Upper lobe of left lung (tissue), 6 donors: ENCODE results near the gene LRP1B. TPM values are rescaled to one million over a fixed set of nuclear protein-coding genes. Genes with fewer than 3 reads are reported as not detected.

ENCODE experiments used
- ATAC-seq, 2 donors: fragments of 200-7000 bp; cut with Tn5 transposase; one replicate each; pipeline ENCODE4 v1.9.1; 2022; ENCODE audit warnings: mild to moderate bottlenecking in 2 of 2, moderate library complexity in 2 of 2; ENCODE audit not compliant: low FRiP score in 2 of 2
- DNase-seq, 2 donors: peaks; one replicate each; pipeline ENCODE4 v3.0.0-alpha.2; 2019 to 2020
- H3K27ac ChIP-seq, 4 donors: fragments of 200-600 bp; sonication (generic); one replicate each; pipeline ENCODE4 v1.5.1; 2016 to 2019
- H3K27me3 ChIP-seq, 4 donors: fragments of 200-600 bp; sonication (generic); one replicate each; pipeline ENCODE4 v1.5.1; 2017 to 2019
- H3K36me3 ChIP-seq, 4 donors: fragments of 200-600 bp; sonication (generic); one replicate each; pipeline ENCODE4 v1.5.1; 2016 to 2019
- H3K4me1 ChIP-seq, 4 donors: fragments of 200-600 bp; sonication (generic); one replicate each; pipeline ENCODE4 v1.5.1; 2018 to 2019
- H3K4me3 ChIP-seq, 4 donors: fragments of 200-600 bp; sonication (generic); one replicate each; pipeline ENCODE4 v1.5.1; 2017 to 2019; ENCODE audit warnings: mild to moderate bottlenecking in 2 of 4, moderate library complexity in 1 of 4
- H3K9me3 ChIP-seq, 4 donors: fragments of 200-600 bp; sonication (generic); one replicate each; pipeline ENCODE4 v1.5.1; 2018 to 2019
- EP300 ChIP-seq, 4 donors: sonication (generic); formaldehyde crosslinking; IDR thresholded peaks; one replicate each; pipeline ENCODE4 v1.5.1; 2017; ENCODE audit warnings: antibody characterized with exemption in 4 of 4, control low read depth in 2 of 4
- POLR2A ChIP-seq, 4 donors: fragments of 450-650 bp; IDR thresholded peaks; one replicate each; pipeline ENCODE4 v1.5.1; 2016 to 2017; ENCODE audit warnings: antibody characterized with exemption in 4 of 4, mild to moderate bottlenecking in 2 of 4
- POLR2AphosphoS5 ChIP-seq, 2 donors: sonication (generic); formaldehyde crosslinking; IDR thresholded peaks; one replicate each; pipeline ENCODE4 v1.5.1; 2017; ENCODE audit warnings: antibody characterized with exemption in 2 of 2
- WGBS, 2 donors: methylation state at CpG; one replicate each; pipeline ENCODE4 v1.1.5; 2017 to 2018; 5-methylcytosine and 5-hydroxymethylcytosine counted together
- total RNA-seq, 6 donors: library from RNA; depleted of rRNA in 4 of 6; stranded (reverse); fragments of >200 nt in 4 of 6; gene quantifications; one replicate each; pipeline versions ENCODE4 v1.1.0 to v1.2.1, GENCODE V29; 2016 to 2021
- TF ChIP-seq, protein P1 (sequence below), 6 experiments: fragments of 450-650 bp in 4 of 6; fragments of 200-600 bp in 2 of 6; sonication (generic) in 2 of 6; IDR thresholded peaks; one replicate each; pipeline ENCODE4 v1.5.1; 2016 to 2019; ENCODE audit warnings: antibody characterized with exemption in 6 of 6
- donor health status: DM: no; HTN: no; CAD: no; lungs with moderate emphysema.
- donor health status: DM: no; HTN: yes; CAD: no; lungs with severe emphysema.

Gene LRP1B
- total RNA-seq, 6 donors from 2014 or later, result under 0.01 to 0.46 (median 0.11) TPM

DNA sequence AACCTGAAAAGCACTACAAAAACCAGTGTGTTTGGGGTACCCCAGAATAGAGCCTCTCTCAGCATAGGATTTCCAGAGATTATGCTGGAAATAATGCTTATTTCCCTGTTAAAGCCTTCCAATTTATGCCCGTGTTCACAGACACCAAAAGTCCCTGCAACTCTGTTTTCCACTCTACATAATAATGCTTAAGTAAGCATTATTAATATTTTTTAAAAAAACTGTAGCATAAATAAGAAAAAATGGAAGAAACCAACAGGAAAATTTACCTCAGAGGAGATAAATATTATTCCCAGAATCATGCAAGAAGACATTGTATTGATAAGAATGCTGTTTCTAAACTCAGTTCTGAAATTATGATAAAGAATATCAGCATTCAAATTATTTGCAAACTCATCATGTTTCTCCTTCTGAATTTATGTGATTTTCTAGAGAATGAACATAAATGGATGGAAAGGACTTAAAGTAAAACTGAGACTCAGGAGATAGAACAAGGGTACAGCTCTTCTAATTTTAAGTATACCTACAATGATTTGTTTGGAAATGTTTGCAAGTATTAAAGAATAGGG, 241.7 kb downstream of the LRP1B start:
- Histone ChIP-seq H3K4me1 (no peaks in the 10 kb centered on the region), H3K9me3 (no peaks in the 10 kb centered on the region), H3K36me3 (no peaks in the 10 kb centered on the region), H3K4me3 (no peak overlapping the region), H3K27ac (no peak overlapping the region), H3K27me3 (no peaks in the 10 kb centered on the region)
- no peak for TF ChIP-seq EP300 (IDR thresholded peaks at IDR 0.05)
- TF ChIP-seq, protein P1, sequence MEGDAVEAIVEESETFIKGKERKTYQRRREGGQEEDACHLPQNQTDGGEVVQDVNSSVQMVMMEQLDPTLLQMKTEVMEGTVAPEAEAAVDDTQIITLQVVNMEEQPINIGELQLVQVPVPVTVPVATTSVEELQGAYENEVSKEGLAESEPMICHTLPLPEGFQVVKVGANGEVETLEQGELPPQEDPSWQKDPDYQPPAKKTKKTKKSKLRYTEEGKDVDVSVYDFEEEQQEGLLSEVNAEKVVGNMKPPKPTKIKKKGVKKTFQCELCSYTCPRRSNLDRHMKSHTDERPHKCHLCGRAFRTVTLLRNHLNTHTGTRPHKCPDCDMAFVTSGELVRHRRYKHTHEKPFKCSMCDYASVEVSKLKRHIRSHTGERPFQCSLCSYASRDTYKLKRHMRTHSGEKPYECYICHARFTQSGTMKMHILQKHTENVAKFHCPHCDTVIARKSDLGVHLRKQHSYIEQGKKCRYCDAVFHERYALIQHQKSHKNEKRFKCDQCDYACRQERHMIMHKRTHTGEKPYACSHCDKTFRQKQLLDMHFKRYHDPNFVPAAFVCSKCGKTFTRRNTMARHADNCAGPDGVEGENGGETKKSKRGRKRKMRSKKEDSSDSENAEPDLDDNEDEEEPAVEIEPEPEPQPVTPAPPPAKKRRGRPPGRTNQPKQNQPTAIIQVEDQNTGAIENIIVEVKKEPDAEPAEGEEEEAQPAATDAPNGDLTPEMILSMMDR (IDR thresholded peaks at IDR 0.05), result no peak
- no peak for TF ChIP-seq POLR2AphosphoS5 (IDR thresholded peaks at IDR 0.05)
- TF ChIP-seq POLR2A (IDR thresholded peaks at IDR 0.05), result no peak
- WGBS, 2 donors, result 86 to 91% methylated on average over 1 of the region's 1 CpG
- ATAC-seq, result no peak
- no peak for DNase-seq

DNA sequence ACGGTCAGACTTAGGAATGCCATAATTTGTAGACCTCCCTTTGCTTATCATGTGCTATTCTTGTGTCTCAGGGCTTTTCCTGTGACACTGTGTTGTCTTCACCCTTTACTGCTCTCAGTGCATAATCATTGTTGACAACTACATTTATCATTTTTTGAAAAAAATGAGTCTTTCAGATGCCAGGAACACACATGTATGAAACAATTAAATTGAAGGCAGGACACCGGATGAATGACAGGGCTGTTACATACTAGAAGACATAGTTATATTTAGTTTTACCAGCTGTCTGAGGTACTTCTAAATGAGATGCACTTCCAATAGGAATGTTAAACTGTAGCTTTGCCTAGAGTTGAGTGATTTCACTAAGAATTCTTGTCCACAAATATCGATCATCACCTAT, 243.5 kb downstream of the LRP1B start:
- Histone ChIP-seq H3K27ac (no peak overlapping the region), H3K9me3 (no peaks in the 10 kb centered on the region), H3K27me3 (no peaks in the 10 kb centered on the region), H3K4me1 (no peaks in the 10 kb centered on the region), H3K4me3 (no peak overlapping the region), H3K36me3 (no peaks in the 10 kb centered on the region)
- WGBS, 2 donors, result 78 to 84% methylated on average over 3 of the region's 3 CpGs
- DNase-seq (no peak), ATAC-seq (no peak)
- no peak for TF ChIP-seq EP300 (IDR thresholded peaks at IDR 0.05)
- TF ChIP-seq POLR2AphosphoS5 (IDR thresholded peaks at IDR 0.05), result no peak
- TF ChIP-seq, protein P1 (IDR thresholded peaks at IDR 0.05), result no peak
- no peak for TF ChIP-seq POLR2A (IDR thresholded peaks at IDR 0.05)

DNA sequence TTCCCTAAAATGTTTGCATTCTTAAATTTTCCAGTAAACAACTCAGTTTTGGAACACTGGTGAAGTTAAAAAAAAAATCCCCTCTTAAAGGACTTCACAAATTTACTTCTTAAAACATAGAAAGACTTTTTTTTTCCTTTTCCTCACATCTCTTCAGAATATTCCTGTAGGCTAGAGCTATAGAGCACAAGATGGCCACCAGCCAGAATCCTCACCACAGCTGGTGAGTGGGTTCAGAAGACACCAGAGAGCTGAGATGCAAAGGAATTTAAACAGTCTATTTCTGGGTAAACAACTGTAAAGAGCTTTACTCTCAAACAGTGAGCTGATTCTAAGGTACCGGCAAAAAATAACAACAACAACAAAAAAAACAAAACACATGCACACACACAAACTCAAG, 252.8 kb downstream of the LRP1B start:
- ATAC-seq, result no peak
- Histone ChIP-seq H3K9me3 (no peaks in the 10 kb centered on the region), H3K27ac (no peak overlapping the region), H3K36me3 (no peaks in the 10 kb centered on the region), H3K4me1 (no peaks in the 10 kb centered on the region), H3K27me3 (no peaks in the 10 kb centered on the region), H3K4me3 (no peak overlapping the region)
- no peak for TF ChIP-seq POLR2AphosphoS5 (IDR thresholded peaks at IDR 0.05)
- TF ChIP-seq, protein P1 (IDR thresholded peaks at IDR 0.05), result no peak
- TF ChIP-seq EP300 (IDR thresholded peaks at IDR 0.05), result no peak
- no peak for TF ChIP-seq POLR2A (IDR thresholded peaks at IDR 0.05)
- WGBS, 2 donors, result 92 to 96% methylated on average over 1 of the region's 1 CpG
- DNase-seq, result no peak

DNA sequence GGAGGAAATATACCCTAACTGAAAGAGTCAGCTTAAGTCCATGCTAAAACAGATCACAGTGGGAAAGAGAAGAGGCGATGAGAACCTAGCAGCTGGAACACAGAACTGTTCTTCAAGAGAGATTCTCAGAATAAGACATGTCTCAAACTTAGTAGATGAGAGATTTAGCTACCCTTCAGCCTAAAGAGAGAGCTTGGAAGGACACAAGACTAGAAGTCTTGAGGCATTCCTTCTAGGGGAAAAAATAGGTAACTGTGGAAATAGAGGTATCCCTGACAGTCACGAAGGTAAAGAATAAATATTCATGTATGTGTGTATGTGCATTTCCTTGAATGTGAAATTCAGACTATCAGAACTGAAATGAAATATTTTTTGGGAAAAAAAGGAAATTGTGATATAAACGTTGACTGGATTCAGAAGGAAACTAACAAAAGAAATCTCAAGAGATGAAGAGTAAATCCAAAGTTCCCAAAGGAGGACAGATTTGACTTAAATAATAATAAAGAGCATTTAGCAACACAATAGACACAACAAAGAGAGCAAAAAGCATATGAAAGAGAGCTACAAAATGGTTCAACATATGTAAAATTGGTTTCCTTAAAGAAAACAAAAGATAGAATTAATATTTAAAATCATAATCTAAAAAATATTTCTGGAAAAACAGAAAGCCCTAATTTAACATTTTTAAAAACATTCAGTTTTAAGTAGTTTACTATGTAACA, 258.7 kb downstream of the LRP1B start:
- no peak overlapping the region for H3K27ac ChIP-seq
- no peaks in the 10 kb centered on the region for H3K36me3 ChIP-seq
- DNase-seq, result no peak
- H3K4me1 ChIP-seq, result no peaks in the 10 kb centered on the region
- TF ChIP-seq EP300 (IDR thresholded peaks at IDR 0.05), result no peak
- no peak for TF ChIP-seq POLR2AphosphoS5 (IDR thresholded peaks at IDR 0.05)
- no peak for TF ChIP-seq POLR2A (IDR thresholded peaks at IDR 0.05)
- TF ChIP-seq, protein P1 (IDR thresholded peaks at IDR 0.05), result no peak
- 52 to 55% methylated on average over 3 of the region's 3 CpGs for WGBS, 2 donors
- no peak overlapping the region for H3K4me3 ChIP-seq
- no peaks in the 10 kb centered on the region for H3K27me3 ChIP-seq
- no peaks in the 10 kb centered on the region for H3K9me3 ChIP-seq
- no peak for ATAC-seq

DNA sequence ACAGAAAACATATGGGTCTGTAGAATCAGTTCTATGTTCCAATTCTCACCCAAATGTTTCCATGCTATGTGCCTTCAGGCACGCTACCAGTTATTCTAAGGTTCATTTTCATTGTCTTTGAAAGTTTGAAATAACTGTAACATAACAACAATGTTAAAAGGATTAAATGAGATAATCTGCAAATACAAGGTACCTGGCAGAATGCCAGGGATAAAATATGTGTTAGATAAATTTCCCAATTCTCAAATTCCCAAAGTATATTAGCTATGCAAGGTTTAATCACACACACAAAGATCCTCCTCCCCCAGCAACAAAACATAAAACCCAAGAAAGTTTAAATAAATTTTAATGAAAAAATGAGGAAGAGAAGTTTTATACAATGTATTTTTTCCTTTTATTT, 261.2 kb downstream of the LRP1B start:
- 83 to 88% methylated on average over 1 of the region's 1 CpG for WGBS, 2 donors
- Histone ChIP-seq H3K36me3 (no peaks in the 10 kb centered on the region), H3K27me3 (no peaks in the 10 kb centered on the region), H3K4me1 (no peaks in the 10 kb centered on the region), H3K27ac (no peak overlapping the region), H3K9me3 (no peaks in the 10 kb centered on the region), H3K4me3 (no peak overlapping the region)
- DNase-seq (no peak), ATAC-seq (no peak)
- no peak for TF ChIP-seq POLR2A (IDR thresholded peaks at IDR 0.05)
- TF ChIP-seq, protein P1 (IDR thresholded peaks at IDR 0.05), result no peak
- no peak for TF ChIP-seq POLR2AphosphoS5 (IDR thresholded peaks at IDR 0.05)
- no peak for TF ChIP-seq EP300 (IDR thresholded peaks at IDR 0.05)
